Esophagus muscularis mucosa (tissue), 4 donors: ENCODE results near the gene PRRT3. TPM values are rescaled to one million over a fixed set of nuclear protein-coding genes. Genes with fewer than 3 reads are reported as not detected.
A peak's percentile ranks its signal among the peaks of the same experiment; 100 is the strongest.

Experiments
- DNase-seq: peaks from one replicate; pipeline ENCODE4 v3.0.0-alpha.2; 2017; ENCODE audit errors: extremely low spot score
- H3K27ac ChIP-seq, 4 donors: fragments of 200-600 bp; sonication (generic); replicated peaks in 1 of 4; 1 replicate in 3 of 4; 2 replicates in 1 of 4; pipeline ENCODE4 v1.5.1; 2016 to 2019; ENCODE audit warnings: mild to moderate bottlenecking in 1 of 4
- H3K27me3 ChIP-seq, 4 donors: fragments of 200-600 bp; sonication (generic); one replicate each; pipeline versions ENCODE4 v1.5.1 to v1.6.0; 2016 to 2019
- H3K36me3 ChIP-seq, 4 donors: fragments of 200-600 bp; sonication (generic); one replicate each; pipeline ENCODE4 v1.5.1; 2016 to 2019
- H3K4me1 ChIP-seq, 4 donors: fragments of 200-600 bp; sonication (generic); one replicate each; pipeline ENCODE4 v1.5.1; 2016 to 2019
- H3K4me3 ChIP-seq, 4 donors: fragments of 200-600 bp; sonication (generic); 1 replicate in 2 of 4; 2 replicates in 2 of 4; pipeline ENCODE4 v1.5.1; 2016 to 2019; ENCODE audit warnings: mild to moderate bottlenecking in 4 of 4, moderate library complexity in 1 of 4
- H3K9me3 ChIP-seq, 4 donors: fragments of 200-600 bp; sonication (generic); 1 replicate in 3 of 4; 2 replicates in 1 of 4; pipeline ENCODE4 v1.5.1; 2016 to 2019
- CTCF ChIP-seq, 3 experiments: fragments of 200-600 bp in 2 of 3; fragments of 450-650 bp in 1 of 3; sonication (generic) in 2 of 3; IDR thresholded peaks; one replicate each; pipeline ENCODE4 v1.5.1; 2017 to 2019; ENCODE audit warnings: antibody characterized with exemption in 3 of 3, mild to moderate bottlenecking in 2 of 3, moderate library complexity in 1 of 3
- EP300 ChIP-seq: sonication (generic); formaldehyde crosslinking; IDR thresholded peaks from one replicate; pipeline ENCODE4 v1.6.1; 2017; ENCODE audit warnings: antibody characterized with exemption
- POLR2A ChIP-seq: fragments of 450-650 bp; IDR thresholded peaks from one replicate; pipeline ENCODE4 v1.6.1; 2017; ENCODE audit warnings: antibody characterized with exemption, moderate library complexity, mild to moderate bottlenecking, low read depth
- POLR2AphosphoS5 ChIP-seq, 2 donors: sonication (generic); formaldehyde crosslinking; IDR thresholded peaks; one replicate each; pipeline ENCODE4 v1.6.1; 2017; ENCODE audit warnings: antibody characterized with exemption in 2 of 2
- WGBS: methylation state at CpG from one replicate; pipeline ENCODE4 v1.1.5; 2018; 5-methylcytosine and 5-hydroxymethylcytosine counted together
- intact Hi-C: fragments of 100-400 bp; cut with DNase I; formaldehyde crosslinking; loops from one replicate; pipeline ENCODE4 v1.15.1; 2023
- total RNA-seq, 4 donors: library from RNA; depleted of rRNA; stranded (reverse); fragments of >200 nt; gene quantifications; one replicate each; pipeline versions ENCODE4 v1.1.0 to v1.2.1, GENCODE V29; 2016

Gene PRRT3
- total RNA-seq = 1 to 10 TPM in 3 of 4 donors, under 1 TPM in 1; 0.83 to 2.5 (median 2.0) TPM

GRCh38 chr3:9951962-9952805 is at the start of gene PRRT3:
PRRT3 (minus strand) TSS chr3:9952408; CDS start chr3:9950115, 2,293 bp downstream.
- no peak for TF ChIP-seq POLR2A
- peak in 1 of 2 donors; percentile 33 for TF ChIP-seq POLR2AphosphoS5 (IDR thresholded peaks at IDR 0.05)
- WGBS = 22% methylated on average over 6 of the region's 52 CpGs
- Histone ChIP-seq H3K9me3 (no peaks in the 10 kb centered on the region), H3K36me3 (peaks cover 0 to 19% (median 6%) of the 10 kb centered on the region in 4 donors), H3K27ac (no peak within 1 kb of the TSS), H3K4me1 (peaks cover 17 to 51% (median 36%) of the 10 kb centered on the region in 4 donors), H3K27me3 (peaks cover 0 to 8% (median 0%) of the 10 kb centered on the region in 4 donors), H3K4me3 (peak within 1 kb of the TSS; percentile 56 to 77 (median 62))
- no peak for DNase-seq
- intact Hi-C loops = loop anchor here (10.0 kb wide), 1 partner anchor 163 kb away; the partner anchor contains the start of gene BRK1

GRCh38 chr3:10000686-10001085 is 48.5 kb upstream of the PRRT3 start:
- Histone ChIP-seq H3K27me3 (no peaks in the 10 kb centered on the region), H3K36me3 (peaks cover 0 to 24% (median 0%) of the 10 kb centered on the region in 4 donors), H3K4me1 (no peaks in the 10 kb centered on the region), H3K9me3 (no peaks in the 10 kb centered on the region), H3K4me3 (no peak overlapping the region), H3K27ac (no peak overlapping the region)
- TF ChIP-seq POLR2AphosphoS5 (IDR thresholded peaks at IDR 0.05) = no peak
- TF ChIP-seq EP300 = no peak
- no peak for TF ChIP-seq CTCF (IDR thresholded peaks at IDR 0.05)
- no peak for TF ChIP-seq POLR2A
- intact Hi-C loops = no loop called here
- 97% methylated on average over 7 of the region's 7 CpGs for WGBS
- DNase-seq = no peak

GRCh38 chr3:9994086-9994844 is 42.1 kb upstream of the PRRT3 start:
- intact Hi-C loops = no loop called here
- 92% methylated on average over 10 of the region's 10 CpGs for WGBS
- no peak for DNase-seq

GRCh38 chr3:9986230-9986725 is 34.1 kb upstream of the PRRT3 start:
- Histone ChIP-seq H3K4me1 (peaks cover 18 to 51% (median 48%) of the 10 kb centered on the region in 4 donors), H3K27ac (peak overlapping the region; percentile 70 to 86 (median 78)), H3K9me3 (no peaks in the 10 kb centered on the region), H3K36me3 (peaks cover 0 to 28% (median 14%) of the 10 kb centered on the region in 4 donors), H3K27me3 (no peaks in the 10 kb centered on the region), H3K4me3 (peak overlapping the region; percentile 74 to 92 (median 78))
- TF ChIP-seq CTCF (IDR thresholded peaks at IDR 0.05) (no peak), EP300 (no peak), POLR2A (no peak), POLR2AphosphoS5 (IDR thresholded peaks at IDR 0.05) (no peak)
- intact Hi-C loops = no loop called here
- DNase-seq = no peak
- 1% methylated on average over 17 of the region's 17 CpGs for WGBS

More at GRCh38 chr3:9994086-9994844, 42.1 kb upstream of the PRRT3 start:
- Histone ChIP-seq H3K36me3 (peaks cover 0 to 12% (median 0%) of the 10 kb centered on the region in 4 donors), H3K4me1 (peaks cover 0 to 10% (median 0%) of the 10 kb centered on the region in 4 donors), H3K27me3 (no peaks in the 10 kb centered on the region), H3K4me3 (no peak overlapping the region), H3K9me3 (no peaks in the 10 kb centered on the region), H3K27ac (no peak overlapping the region)
- TF ChIP-seq EP300 = no peak
- no peak for TF ChIP-seq POLR2AphosphoS5 (IDR thresholded peaks at IDR 0.05)
- TF ChIP-seq CTCF (IDR thresholded peaks at IDR 0.05) = no peak
- no peak for TF ChIP-seq POLR2A
